ENCODE data around the gene GTF2A1. TPM values are rescaled to one million over a fixed set of nuclear protein-coding genes. Genes with fewer than 3 reads are reported as not detected.

GTF2A1 gene
- total RNA-seq, 1 donor from 2014 or later, result 63.1 TPM

DNA sequence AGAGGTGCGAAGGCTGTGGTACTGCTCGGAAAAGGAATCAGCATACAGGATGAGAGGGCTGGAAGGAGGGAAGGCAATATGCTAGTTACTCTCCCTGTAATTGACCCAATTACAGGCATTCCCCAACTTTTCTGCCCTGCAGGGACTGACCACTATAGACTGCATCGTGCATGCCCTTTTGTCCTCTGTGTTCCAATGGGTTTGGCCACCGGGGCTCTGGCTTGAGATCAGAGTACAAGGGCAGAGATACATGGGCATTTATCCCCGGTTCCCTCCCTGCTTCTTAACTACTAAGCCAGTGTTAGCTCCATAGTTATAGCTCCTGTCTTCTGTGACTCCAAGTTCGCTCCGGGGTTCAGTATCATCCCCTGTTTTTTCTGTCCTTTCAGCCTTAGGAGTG is 59.7 kb downstream of the GTF2A1 start:
- Histone ChIP-seq H3K9me3 (ENCODE audit: low read depth) (no peaks in the 10 kb centered on the region), H3K4me2 (no peak overlapping the region), H3K36me3 (no peaks in the 10 kb centered on the region), H3K79me2 (ENCODE audit: low read depth) (no peaks in the 10 kb centered on the region), H3K4me1 (no peaks in the 10 kb centered on the region), H3F3A (ENCODE audit: low read depth) (no peaks in the 10 kb centered on the region), H3K27ac (no peak overlapping the region), H3K9ac (no peak overlapping the region), H4K20me1 (ENCODE audit: low read depth) (no peaks in the 10 kb centered on the region), H3K27me3 (no peaks in the 10 kb centered on the region), H2AFZ (replicated peaks) (no peak overlapping the region), H3K4me3 (no peak overlapping the region)
- no peaks in the 10 kb centered on the region for H3K4me1 Mint-ChIP-seq
- peaks cover 2% of the 10 kb centered on the region for H3K27me3 Mint-ChIP-seq (ENCODE audit: insufficient read depth, low read depth)
- no peak for DNase-seq (ENCODE audit: low spot score)
- TF ChIP-seq EZH2 (IDR thresholded peaks at IDR 0.05) (no peak), EZH2phosphoT487 (IDR thresholded peaks at IDR 0.05) (no peak)
- TF ChIP-seq, protein P1, sequence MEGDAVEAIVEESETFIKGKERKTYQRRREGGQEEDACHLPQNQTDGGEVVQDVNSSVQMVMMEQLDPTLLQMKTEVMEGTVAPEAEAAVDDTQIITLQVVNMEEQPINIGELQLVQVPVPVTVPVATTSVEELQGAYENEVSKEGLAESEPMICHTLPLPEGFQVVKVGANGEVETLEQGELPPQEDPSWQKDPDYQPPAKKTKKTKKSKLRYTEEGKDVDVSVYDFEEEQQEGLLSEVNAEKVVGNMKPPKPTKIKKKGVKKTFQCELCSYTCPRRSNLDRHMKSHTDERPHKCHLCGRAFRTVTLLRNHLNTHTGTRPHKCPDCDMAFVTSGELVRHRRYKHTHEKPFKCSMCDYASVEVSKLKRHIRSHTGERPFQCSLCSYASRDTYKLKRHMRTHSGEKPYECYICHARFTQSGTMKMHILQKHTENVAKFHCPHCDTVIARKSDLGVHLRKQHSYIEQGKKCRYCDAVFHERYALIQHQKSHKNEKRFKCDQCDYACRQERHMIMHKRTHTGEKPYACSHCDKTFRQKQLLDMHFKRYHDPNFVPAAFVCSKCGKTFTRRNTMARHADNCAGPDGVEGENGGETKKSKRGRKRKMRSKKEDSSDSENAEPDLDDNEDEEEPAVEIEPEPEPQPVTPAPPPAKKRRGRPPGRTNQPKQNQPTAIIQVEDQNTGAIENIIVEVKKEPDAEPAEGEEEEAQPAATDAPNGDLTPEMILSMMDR (IDR thresholded peaks at IDR 0.05), result no peak
- no peak overlapping the region for H3K4me3 Mint-ChIP-seq
- H3K36me3 Mint-ChIP-seq, result no peaks in the 10 kb centered on the region
- H3K27ac Mint-ChIP-seq, result no peak overlapping the region
- H3K9me3 Mint-ChIP-seq, result no peaks in the 10 kb centered on the region

DNA sequence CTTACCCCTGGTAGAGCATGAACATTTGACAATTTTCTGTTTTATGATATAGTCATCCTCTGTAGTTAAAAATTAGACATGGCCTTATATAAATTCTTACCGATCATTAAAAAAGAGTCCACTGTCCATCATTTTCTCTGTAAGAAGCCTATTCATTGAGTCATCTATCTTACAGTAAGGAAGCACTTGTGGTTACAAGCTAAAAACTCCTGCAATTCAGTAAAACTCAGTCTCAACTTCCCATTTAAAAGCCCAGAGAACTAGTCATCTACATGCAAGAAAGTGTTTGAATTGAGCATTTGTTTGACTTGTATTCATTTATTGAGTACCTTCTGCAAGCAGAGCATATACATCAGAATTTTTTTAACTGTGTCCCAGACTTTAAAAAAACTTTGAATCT is 63.3 kb downstream of the GTF2A1 start:
- peaks cover 2% of the 10 kb centered on the region for H3K27me3 Mint-ChIP-seq (ENCODE audit: insufficient read depth, low read depth)
- Histone ChIP-seq H3K27me3 (no peaks in the 10 kb centered on the region), H3K4me1 (no peaks in the 10 kb centered on the region), H3K4me2 (no peak overlapping the region), H3K9ac (no peak overlapping the region), H3K9me3 (ENCODE audit: low read depth) (no peaks in the 10 kb centered on the region), H2AFZ (replicated peaks) (no peak overlapping the region), H3K27ac (no peak overlapping the region), H3K79me2 (ENCODE audit: low read depth) (no peaks in the 10 kb centered on the region), H3K36me3 (no peaks in the 10 kb centered on the region), H3K4me3 (no peak overlapping the region), H4K20me1 (ENCODE audit: low read depth) (no peaks in the 10 kb centered on the region), H3F3A (ENCODE audit: low read depth) (no peaks in the 10 kb centered on the region)
- no peak for DNase-seq (ENCODE audit: low spot score)
- no peaks in the 10 kb centered on the region for H3K9me3 Mint-ChIP-seq
- H3K4me3 Mint-ChIP-seq, result no peak overlapping the region
- H3K4me1 Mint-ChIP-seq, result no peaks in the 10 kb centered on the region
- no peak overlapping the region for H3K27ac Mint-ChIP-seq
- TF ChIP-seq EZH2phosphoT487 (IDR thresholded peaks at IDR 0.05) (no peak), EZH2 (IDR thresholded peaks at IDR 0.05) (no peak)
- TF ChIP-seq, protein P1 (IDR thresholded peaks at IDR 0.05), result no peak
- no peaks in the 10 kb centered on the region for H3K36me3 Mint-ChIP-seq

DNA sequence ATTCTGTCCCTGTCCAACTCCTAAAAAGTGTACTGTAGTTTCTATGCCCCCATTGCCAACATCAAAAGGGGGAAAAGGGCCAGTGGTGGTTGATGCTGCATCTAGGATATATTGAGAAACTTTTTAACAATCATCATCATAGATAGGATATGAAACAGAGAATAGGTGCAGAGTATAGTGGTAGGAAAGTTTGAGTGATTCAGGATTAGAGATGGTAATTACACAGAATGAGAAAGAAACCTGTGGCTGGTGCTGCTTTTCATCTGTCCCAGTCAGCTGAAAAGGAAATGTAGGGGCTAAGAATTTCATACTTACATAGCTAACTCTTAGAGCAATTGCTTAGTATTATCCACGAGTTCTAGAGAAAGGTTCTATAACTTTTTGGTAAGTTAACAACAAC is 67.6 kb downstream of the GTF2A1 start:
- Mint-ChIP-seq H3K36me3 (no peaks in the 10 kb centered on the region), H3K4me3 (no peak overlapping the region), H3K4me1 (no peaks in the 10 kb centered on the region)

More for the DNA sequence above, 67.6 kb downstream of the GTF2A1 start:
- H3K4me1 ChIP-seq, result no peaks in the 10 kb centered on the region
- TF ChIP-seq, protein P1 (IDR thresholded peaks at IDR 0.05), result no peak
- no peak for TF ChIP-seq EZH2 (IDR thresholded peaks at IDR 0.05)
- no peak for TF ChIP-seq EZH2phosphoT487 (IDR thresholded peaks at IDR 0.05)
- no peaks in the 10 kb centered on the region for H3K9me3 ChIP-seq (ENCODE audit: low read depth)
- Mint-ChIP-seq H3K27me3 (ENCODE audit: insufficient read depth, low read depth) (peaks cover 2% of the 10 kb centered on the region), H3K9me3 (no peaks in the 10 kb centered on the region), H3K27ac (no peak overlapping the region)
- H3K79me2 ChIP-seq (ENCODE audit: low read depth), result no peaks in the 10 kb centered on the region
- no peak for DNase-seq (ENCODE audit: low spot score)
- no peak overlapping the region for H3K27ac ChIP-seq
- H4K20me1 ChIP-seq (ENCODE audit: low read depth), result no peaks in the 10 kb centered on the region
- H3K4me3 ChIP-seq, result no peak overlapping the region
- H3F3A ChIP-seq (ENCODE audit: low read depth), result no peaks in the 10 kb centered on the region
- no peak overlapping the region for H3K4me2 ChIP-seq
- H3K27me3 ChIP-seq, result no peaks in the 10 kb centered on the region
- H3K36me3 ChIP-seq, result no peaks in the 10 kb centered on the region
- H3K9ac ChIP-seq, result no peak overlapping the region
- no peak overlapping the region for H2AFZ ChIP-seq (replicated peaks)

Data from neural progenitor cell (in vitro differentiated cells).